Measurements from ENCODE around the gene FLT4.
"Not testable (repeated sequence)": the region's sequence is repeated elsewhere in the genome, so short reads cannot be mapped to it uniquely, and the experiment has no call there.

Gene FLT4

DNA sequence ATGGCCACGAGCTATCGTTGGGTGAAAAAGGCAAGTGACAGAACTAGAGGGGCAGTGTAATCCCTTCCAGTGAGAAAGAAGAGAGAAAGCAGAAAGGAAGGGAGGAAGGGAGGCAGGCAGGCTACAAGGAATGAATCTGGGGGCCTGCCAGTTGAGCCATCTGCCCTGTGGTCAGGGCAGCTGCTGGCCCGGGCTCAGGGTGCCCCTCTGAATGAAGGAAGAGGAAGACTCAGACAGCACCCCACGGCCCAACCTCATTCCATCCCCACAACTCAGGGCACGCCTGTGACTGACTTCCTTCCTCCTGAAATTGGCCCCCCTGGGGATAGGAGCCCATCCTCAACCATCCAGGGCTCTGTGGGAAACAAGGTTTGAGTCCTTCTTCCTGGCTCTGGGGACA, 20.3 kb upstream of the FLT4 start:
- DNase-seq, result no peak

DNA sequence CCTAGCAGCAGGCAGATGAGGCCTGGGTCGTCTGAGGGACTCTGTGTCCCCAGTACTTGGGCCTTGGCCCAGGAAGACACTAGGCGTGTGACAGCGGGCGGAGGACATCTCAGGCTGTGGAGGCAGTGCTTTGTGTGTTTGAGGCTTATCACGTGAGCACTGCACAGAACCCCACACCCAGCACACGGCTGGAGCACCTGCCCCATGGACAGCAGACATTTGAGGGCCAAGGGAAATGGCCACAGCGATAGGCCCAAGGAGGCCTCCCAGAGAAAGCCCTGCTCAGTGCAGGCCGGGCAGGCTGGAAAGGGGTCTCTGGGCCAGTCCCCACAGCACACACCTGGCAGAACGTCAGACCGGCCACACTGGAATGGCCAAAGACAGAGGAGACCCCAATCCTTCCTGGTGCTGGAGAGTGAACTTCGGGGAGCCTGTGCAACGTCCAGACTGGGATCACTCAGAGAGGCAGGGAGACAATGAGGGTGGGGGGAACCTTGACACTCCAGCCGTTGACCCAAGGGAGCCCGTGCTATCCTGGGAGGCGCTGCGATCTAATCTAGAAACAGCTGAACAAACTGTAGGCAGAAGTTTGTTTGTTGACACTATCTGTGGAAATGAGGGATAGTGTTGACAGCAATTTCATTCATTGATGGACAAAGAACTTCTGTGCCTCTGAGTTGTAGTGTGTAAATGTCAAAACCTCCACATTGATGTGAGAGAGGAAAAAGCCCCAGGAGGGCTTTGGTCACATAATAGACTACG, 19.6 kb upstream of the FLT4 start:
- no peak for DNase-seq

DNA sequence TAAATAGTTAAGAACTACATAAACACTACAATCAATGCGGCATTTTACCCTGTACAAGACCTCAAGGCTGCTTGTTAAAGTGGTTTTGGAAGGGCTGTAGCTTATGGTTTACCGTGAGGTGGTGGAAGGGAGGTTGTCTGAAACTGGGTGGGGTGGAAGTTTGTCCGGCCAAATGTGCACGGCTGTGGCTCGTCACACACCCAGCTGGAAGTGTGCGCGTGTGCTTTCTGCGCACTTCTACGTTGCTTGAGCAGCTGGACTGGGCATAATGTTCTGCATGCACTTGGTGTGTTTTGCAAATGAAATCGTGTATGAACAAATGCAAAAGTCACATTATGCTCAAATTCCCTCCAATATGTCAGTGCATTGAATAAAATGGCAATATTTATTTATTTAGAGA, 17.4 kb upstream of the FLT4 start:
- DNase-seq, result no peak

DNA sequence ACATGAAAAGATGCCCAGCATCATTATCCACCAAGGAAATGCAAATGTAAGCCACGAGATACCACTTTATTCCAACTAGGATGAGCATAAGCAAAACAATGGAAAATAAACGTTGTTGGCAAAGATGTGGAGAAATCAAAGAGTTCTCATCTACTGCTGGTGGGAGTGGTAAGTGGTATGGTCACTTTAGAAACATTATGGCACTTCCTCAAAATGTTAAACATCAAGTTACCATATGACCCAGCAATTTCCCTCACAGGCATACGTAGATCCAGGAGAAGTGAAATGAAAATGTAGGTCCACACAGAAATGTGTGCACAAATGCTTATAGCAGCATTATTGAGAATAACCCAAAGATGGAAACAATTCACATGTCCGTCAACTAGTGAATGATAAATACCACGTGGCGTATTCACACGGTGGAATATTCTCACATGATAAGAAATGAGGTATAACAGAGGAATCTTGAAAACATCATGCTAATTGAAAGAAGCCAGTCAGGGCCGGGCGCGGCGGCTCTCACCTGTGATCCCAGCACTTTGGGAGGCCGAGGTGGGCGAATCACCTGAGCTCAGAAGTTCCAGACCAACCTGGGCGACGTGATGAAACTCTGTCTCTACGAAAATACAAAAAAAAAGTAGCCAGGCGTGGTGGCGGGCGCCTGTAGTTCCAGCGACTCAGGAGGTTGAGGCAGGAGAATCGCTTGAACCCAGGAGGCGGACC, 16.4 kb upstream of the FLT4 start:
- DNase-seq, result no peak

DNA sequence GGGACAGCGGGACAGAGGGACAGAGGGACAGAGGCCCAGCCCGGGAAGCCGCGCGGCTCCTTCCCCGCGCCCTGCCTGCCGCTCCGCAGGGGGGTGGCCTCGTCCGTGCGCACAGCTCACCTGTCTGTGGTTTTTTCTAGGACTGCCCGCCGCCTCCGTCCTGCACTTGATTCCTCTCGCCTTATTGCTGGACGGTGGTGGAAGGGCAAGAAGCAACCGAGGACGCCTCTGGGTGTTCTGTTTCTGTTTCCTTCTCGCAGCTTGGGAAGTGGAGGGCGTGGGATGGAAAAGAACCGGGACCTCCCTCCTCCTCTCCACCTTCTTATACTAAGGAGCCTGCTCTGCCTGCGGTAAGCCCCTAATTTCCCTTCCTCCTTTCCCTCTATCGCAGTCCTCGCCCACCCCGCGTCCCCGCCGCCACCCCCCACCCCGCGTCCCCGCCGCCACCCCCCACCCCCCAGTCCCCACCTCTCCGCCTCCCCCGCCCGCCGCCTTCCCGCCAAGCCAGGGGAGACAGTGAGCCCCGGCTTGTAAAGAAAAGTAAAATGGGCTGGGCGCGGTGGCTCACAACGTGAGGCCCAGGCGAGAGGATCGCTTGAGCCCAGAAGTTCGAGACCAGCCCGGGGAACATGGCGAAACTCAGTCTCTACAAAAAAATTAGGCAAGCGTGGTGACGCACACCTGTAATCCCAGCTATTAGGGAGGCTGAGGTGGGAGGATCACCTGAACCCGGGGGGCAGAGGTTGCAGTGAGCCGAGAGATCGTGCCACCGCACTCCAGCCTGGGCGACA, 9.6 kb upstream of the FLT4 start:
- DNase-seq, result no peak

DNA sequence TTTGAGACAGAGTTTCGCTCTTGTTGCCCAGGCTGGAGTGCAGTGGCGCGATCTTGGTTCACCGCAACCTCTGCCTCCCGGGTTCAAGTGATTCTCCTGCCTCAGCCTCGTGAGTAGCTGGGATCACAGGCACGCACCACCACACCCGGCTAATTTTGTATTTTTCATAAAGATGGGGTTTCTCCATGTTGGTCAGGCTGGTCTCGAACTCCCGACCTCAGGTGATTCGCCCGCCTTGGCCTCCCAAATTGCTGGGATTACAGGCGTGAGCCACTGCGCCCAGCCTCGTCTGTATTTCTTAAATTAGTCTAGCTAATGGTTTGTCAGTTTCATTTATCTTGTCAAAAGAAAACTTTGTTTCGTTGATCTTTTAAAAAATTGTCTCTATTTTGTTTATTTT, 5.8 kb upstream of the FLT4 start:
- DNase-seq, result not testable (repeated sequence)

DNA sequence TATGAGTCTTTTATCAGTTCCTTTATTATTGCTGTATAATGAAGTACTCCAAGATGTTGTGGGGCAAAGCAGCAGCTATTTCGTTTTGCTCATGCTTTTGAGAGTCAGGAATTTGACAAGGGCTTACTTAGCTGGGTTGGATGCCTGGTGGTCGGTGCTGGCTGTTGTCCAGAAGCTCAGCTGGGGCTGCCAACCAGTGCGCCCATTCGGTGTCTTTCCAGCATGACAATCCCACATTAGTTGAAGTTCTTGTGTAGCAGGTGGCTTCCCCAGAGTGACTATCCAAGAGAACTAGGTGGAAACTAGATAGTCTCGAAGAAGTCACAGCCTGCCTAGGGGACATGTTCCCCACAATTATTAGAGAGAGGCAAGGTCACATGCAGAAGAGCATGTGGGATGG, 3.4 kb upstream of the FLT4 start:
- no peak for DNase-seq

DNA sequence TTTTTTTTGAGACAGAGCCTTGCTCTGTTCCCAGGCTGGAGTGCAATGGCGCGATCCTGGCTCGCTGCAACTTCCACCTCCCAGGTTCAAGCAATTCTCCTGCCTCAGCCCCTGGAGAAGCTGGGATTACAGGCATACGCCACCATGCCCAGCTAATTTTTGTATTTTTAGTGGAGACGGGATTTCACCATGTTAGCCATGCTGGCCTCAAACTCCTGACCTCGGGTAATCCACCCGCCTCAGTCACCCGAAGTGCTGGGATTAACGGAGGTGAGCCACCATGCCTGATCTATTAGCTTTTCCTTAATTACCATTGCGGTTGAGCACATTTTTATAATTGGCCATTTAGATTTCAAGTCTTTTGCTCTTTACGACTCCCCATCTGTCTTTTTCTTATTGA, 2.9 kb upstream of the FLT4 start:
- no peak for DNase-seq

DNA sequence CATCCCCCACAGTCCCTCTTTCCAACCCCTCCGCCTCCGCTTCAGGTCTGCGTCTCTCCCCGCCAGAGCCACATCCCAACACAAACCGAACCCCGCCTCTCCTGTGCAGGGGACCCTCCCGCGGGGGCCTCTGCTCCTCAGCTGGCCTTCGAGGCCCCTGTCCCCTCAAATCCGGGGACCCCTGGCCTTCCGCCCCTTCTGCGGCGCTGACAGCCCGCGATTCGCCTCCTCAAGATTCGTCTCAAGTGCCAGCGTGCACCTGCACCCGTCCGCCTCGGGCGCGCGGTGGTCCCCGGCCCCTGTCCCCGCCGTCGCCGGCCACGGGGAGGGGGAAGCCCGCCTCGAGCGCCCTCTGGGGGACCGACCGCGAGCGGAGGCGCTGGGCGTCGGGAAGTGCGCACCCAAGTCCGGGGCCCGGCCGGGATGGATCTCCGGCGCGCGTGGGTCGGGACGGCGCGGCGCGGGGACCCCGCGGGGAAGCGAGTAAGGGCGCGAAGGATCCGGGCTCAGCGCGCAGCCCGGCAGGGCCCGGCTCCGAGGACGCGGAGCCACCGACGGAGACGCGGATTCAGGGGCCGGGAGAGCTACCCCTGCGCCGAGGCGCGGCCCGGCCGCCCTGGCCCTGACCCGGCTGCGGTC, 623 bp downstream of the FLT4 start:
- no peak for DNase-seq

DNA sequence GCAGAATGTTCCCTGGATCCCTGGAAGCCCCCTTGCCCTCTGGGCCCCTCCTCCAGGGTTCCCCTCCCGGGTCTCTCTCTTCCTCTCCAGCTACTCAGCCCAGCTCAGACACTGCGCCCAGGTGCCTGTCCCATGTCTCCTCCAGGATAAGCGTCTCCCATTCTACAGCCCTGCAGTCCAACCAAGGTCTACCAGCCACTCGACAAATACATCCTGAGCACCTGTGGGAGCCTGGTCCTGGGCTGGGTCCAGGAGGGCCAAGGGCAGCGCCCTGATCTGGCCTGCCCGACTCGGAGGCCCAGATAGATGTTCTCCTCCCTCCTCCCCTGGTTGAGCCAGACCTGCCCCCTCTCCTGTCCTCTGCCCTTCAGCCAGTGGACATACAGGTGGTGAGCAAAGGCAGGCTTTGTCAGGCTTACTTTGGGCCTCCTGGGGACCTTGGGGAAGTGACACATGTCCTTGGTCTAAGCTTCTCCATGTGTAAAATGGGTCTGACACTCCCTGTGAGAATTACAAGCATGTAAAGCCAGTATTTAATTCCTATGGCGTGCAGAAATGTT, 1.4 kb downstream of the FLT4 start:
- no peak for DNase-seq

DNA sequence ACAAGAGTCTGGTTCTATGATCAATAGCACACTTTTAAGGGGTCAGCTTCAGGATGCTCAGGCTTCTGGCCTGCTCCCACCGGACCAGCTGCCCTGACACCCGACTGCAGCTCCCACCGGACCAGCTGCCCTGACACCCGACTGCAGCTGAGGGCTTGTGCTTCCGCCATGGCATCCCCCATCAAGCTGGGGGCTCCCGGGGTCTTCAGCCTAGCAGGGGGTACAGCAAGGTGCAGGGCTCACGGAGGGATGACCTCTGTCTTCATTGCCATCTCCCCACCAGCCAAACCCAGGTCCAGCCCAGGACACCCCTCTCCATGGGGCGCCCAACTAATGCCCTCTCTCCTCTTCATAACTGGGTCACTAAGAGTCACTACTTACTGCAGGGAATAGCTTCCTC, 1.9 kb downstream of the FLT4 start:
- DNase-seq, result no peak

DNA sequence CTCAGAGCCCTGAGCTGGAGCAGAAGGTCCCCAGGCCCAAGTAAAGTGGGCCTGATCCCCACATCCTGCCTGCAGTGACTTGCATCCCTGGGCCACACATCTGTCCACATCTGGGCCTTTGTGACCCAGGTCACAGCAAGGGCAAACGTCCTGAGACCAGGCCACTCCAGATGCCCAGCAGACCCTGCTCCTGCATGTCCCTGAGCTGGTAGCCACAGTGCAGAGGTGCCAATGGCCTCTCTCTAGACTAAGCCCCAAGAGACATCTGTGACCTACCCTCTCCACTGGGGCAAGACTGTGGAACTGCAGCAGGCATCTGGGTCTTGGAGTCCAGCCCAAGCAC, 2.5 kb downstream of the FLT4 start:
- DNase-seq, result no peak

DNA sequence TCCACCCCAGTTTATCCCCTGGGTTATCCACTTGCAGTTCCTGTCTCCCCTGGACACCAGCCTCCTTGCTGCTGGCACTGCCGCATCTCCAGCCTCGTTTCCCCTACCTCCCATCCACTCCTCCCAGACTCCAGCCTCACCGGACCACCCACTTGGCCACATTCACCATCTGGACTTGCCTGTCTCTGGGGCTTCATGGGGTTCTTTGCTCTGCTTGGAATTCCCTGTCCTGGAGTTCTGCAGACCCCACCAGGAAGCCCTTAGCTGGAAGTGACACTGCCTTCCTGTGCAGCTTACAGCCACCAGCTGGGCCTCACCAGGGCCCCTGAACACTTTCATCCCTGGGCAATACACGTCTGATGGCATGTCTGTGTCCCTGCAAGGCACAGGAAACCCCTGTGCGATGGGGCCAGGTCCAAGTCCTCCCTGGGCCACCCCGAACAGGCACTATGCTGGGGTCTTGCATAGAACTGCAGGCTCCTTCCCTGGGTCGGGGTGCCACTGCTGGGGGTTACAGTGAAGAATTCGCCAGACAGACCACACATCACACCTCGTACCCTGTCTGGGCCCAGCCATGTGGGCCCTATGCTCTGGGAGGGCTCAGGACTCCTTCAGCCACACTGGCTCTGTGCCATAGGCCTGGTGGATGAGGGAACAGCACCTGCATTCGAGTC, 3.0 kb downstream of the FLT4 start:
- no peak for DNase-seq

DNA sequence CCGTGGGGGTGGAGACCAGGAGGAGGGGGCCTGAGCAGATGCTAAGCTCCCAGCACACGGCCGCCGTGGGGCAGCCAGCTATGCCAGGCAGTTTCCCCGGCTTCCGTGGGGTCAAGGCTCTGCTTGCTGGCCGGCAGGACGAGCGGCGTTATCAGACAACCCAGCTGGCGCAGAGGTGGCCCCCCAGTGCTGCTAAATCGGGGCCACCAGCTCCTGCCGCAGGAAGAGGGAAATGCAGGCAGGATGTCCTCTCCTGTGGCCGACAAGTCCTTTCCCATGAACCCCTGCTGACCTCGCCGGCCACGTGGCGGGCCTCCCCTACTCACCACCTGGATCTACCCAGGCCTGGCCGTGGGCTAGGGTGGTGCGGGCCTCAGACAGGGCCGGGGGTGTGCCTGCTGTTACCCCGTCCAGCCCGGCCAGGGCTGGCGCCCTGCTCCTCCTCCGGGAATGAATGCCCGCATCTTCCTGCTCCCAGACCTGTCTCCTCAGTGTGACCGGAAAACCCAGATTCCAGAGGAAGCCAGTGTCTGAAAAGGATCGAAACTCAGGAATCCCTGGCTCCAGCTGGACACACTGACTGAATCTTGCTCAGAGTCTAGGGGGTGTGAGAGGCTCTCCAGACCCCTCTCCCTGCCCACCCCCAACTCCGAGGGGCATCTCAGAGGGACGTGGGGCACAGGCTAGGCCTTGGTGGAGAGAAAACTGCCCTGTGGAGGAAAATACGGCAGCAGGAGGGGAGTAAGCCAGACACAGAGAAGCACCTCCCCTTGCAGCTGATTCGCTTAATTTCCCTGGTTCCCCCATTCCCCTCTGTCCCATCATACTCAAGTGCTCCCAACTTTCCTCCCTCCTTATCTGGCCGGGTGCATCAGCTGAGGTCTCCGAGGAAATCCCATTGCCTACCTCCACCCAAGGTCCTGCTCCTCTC, 3.9 kb downstream of the FLT4 start:
- DNase-seq, result no peak

DNA sequence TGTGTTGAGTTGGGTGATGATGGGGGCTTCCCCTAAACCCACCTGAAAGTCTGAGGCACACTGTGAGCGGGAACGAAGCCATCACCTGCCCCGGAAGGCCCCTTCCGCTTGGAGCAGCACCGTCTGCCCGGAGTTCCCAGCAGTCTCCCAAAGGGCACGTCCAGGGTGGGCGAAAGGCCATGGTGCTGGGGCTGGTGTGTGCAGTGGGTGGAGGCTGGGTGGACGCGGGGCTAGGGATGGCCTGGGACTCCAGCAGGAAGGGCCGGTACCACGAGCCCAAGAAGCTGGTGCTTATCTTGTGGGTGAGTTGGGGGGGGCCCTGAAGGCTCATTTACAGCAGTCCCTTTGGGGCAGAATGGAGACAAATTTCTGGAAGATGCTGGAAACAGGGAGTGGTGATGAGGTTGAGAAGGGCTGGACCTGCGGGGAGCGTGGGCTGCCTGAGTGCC, 4.6 kb downstream of the FLT4 start:
- no peak for DNase-seq

DNA sequence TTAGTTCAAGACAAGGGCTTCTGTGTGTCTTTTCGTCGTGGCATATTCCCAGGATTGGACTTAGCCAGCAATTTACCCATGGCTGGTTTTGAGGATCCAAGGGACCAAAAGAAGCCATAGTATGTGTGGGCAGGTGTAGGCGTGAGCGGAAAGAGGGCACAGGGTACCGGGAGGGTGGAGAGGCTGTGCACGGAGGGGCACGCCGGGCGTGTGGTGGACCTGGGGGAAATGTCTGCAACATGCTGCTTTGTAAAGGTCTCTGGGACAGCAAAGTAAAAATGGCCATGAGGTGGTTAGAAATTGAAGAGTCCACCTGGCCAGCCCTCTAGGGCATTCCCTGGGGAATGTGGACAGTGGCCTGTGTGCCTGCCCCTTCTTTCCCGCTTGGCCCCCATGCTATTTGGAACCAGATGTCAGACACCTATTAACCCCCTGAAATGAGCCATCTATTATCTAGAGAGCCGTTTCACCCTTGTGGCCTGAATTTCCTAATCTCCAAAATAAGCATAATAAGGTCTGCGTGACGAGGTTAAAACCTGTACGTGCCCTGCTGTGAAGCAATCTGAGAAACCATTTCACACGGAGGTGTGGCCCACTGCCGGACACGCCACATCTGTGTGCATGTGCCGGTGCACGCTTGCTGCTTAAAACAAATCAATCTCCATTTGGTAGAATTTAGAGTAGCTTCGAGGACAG, 5.1 kb downstream of the FLT4 start:
- DNase-seq, result no peak

DNA sequence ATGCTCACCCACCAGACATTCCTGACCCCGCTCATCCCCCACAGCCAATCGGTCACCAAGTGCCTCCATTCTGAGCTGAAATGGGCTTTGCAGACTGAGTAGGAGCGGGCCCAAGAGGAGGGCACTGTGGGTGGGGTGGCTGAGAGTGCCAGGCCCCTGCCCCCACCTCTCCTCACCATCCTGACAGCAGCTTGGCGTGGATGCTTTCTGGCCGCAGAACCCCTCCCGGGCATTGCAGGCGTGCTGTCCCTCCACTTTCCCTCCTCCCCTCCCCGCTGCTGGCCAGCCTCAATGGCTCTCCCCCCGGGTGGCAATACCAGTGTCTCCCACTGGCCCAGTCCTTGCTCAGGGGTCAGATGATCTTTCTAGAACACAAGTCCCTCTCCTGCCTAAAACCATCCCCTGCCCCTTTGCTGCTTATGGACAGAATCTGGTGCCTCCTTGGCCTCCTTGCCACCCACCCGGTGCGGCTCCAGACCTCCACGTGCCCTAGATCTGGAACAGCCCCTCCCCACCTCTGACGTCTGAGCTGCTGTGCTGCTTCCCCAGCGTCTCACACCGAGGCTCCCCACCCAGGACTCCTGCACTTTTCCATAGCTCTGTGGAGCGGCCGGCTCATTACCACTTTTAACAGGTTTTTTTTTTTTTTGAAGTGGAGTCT, 6.1 kb downstream of the FLT4 start:
- no peak for DNase-seq

DNA sequence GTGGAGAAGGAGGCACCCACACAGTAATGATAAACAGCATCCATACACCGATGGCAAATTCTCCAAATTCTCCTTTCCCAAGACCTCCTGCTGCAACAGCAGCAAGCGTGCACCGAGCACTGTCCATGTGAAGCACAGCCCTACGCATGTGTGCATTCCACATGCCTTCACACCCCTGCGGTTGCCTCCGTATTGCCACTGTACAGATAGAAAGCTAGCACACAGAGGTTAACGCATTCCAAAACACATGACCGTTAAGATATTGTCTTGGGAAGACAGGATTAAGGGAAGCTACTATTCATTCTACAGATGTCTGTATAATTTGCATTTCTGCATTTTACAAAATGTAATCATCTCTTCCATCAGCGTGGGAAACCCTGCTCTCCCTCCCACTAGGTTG, 6.6 kb downstream of the FLT4 start:
- no peak for DNase-seq

DNA sequence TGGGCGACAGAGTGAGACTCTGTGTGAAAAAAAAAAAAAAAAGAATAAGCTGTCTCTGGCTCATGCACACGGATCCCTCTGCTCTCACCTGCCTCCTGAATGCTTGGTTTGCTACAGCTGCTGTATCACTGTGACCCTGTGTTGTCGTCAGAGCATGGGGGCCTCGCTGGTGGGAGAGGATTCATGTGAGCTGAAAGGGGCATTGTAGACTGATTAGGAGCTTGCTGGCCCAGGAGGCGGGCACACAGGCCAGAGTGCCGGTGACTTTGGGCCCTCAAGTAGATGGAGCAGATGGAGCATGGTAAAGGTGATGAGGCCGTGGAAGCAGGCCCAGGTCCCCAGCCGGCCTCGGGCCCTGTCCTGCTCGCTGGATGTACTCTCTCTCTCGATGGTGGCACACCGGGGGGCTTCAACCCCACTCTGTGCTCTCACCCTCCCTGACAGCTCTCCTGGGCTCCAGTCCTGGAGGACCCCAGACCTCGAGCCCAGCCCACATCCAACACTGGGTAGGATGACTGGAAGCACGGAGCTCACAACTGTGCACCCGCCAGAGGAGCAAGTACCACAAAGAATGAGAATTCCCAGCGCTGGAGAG, 7.1 kb downstream of the FLT4 start:
- DNase-seq, result no peak

DNA sequence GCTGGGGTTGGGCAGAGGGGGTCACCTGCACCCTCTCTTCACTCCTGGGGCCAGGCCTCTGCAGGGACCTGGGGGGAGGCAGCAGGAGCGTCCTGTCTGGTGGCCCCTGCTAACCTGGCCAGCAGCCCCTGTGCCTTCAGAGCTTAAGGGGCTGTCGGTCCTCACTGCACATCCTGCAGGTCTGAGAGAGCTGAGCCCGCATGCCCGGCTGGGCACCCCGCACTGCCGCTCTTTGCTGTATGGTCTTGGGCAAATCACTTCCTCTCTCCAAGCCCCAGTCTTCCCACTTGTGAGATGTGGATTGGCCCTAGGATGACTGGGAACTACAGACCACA, 7.9 kb downstream of the FLT4 start:
- DNase-seq, result no peak

Measured in NCI-H226 (cell line).